K562 treated with DMSO at 1 percent for 24 hours (cell line): Measurements from ENCODE around the gene STAT2. TPM values are rescaled to one million over a fixed set of nuclear protein-coding genes. Genes with fewer than 3 reads are reported as not detected.

Source experiments
- total RNA-seq: library from RNA; unstranded; fragments of 300-600 nt; gene quantifications from 2 replicates; pipeline ENCODE4 v1.2.3, GENCODE V29; 2022; ENCODE audit warnings: low read depth; ENCODE audit not compliant: insufficient read depth

The STAT2 gene
- total RNA-seq, result 52.4 and 61.2 TPM in 2 replicates

DNA sequence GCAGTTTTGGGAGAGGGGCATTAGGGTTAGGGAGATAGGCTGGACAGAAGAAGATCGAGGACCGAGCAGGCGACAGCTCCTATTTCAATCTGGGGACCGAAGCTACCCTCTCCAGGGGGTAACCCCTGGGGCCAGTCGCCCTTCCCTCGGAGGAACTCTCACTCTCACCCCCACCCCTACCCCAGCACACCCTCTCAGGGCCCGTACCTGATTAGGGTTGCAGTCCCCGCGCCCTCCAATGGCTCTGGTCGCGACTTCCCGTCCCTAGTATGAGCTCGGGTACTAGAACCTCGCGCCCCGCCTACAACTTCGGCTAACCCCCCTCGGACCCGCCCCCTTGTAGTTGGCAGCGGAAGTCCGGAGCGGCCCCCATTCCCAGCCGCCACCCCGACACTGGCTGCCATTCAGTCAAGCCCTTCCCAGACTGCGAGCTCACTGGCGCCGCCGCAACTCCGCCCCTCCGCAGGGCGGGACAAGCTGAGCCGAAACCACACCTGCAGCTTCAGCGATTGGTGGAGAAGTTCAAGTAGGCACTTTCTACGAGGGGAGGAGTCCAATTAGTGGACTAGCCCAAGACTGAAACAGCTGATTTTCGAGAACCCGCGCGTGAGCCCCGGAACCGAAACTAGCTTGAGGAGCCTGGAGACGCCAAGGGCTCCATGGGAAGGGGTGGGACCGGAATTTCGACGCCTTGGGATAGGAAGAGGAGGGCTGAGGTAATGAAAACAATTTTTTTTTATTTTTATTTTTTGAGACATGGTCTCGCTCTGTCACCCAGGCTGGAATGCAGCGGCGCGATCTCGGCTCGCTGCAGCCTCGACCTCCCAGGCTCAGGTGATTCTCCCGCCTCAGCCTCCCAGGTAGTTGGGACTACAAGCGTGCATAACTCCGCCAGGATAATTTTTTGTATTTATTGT is at the start of gene STAT2:
Gene STAT2, minus strand, starts transcription at position 257 of the 917 bp plus-strand sequence. CDS start 3,536 bp downstream, outside the sequence.

DNA sequence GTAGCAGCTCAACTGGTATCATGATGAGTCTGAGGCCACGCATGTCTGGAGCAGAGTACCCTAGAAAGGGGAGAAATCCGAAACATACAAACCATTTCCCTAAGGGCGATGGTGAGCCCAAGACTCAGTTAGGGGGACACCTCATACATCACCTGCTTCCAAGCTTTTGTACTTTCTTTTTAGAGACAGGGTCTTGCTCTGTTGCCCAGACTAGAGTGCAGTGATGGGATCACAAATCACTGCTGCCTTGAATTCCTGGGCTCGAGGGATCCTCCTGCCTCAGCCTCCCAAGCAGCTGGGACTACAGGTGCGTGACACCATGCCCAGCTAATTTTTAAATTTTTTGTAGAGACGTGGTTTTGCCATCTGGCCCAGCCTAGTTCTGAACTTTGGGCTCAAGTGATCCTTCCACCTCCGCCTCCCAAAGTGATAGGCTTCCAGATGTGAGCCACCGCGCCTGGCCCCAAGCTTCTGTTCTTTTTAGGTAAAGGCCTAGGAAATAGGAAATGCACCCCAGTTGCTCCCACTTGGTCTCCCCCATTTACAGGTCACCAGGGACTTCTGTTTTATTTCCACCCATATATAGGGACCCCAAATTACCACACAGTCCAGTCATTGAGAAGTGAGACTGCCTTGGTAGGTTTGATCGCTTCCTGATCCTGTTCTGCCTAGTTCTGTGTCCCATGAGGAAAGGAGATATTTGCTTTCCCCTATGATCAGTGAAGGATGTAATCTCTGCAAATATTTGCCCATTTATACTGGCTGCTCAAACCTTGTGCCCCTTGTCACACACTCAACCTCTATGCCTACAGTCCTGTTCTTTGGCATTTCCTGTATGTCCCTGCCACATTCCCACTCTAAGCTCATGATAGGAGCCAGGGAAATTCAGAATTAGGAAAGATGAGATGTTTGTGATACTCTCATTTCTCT is 2.5 kb upstream of the STAT2 start, which contains the start of gene APOF:
Gene APOF, minus strand, starts transcription at position 728 of the 930 bp plus-strand sequence. Its CDS starts 112 bp downstream, at position 616.

DNA sequence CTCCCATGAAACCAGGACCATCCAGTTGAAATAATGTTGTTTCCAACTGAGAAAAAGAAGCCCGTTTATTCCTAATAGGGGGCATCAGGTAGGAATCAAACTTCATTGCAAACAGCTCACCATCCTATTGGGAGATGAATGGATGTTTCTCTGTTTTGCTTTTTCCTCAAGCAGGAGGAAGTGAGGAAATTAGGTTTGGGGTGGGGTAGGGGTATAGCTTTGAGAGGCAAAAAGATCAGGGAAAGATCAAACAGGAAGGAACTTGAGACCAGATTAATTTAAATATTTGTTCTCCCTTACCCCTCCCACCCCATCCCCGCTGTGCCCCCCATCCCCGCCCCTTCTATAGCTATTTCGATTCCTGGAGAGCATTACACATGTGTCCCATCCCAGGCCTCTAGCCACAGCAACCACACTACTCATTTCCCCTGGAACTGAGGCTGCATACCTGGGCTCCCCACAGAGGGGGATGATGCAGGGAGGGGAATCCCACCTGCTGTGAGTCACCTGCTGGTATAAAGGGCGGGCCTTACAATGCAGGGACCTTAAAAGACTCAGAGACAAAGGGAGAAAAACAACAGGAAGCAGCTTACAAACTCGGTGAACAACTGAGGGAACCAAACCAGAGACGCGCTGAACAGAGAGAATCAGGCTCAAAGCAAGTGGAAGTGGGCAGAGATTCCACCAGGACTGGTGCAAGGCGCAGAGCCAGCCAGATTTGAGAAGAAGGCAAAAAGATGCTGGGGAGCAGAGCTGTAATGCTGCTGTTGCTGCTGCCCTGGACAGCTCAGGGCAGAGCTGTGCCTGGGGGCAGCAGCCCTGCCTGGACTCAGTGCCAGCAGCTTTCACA is 21.4 kb downstream of the STAT2 start, which contains the start of gene IL23A:
Gene IL23A, plus strand, starts transcription at position 577 of the 850 bp plus-strand sequence. Its CDS starts 161 bp downstream, at position 738.

DNA sequence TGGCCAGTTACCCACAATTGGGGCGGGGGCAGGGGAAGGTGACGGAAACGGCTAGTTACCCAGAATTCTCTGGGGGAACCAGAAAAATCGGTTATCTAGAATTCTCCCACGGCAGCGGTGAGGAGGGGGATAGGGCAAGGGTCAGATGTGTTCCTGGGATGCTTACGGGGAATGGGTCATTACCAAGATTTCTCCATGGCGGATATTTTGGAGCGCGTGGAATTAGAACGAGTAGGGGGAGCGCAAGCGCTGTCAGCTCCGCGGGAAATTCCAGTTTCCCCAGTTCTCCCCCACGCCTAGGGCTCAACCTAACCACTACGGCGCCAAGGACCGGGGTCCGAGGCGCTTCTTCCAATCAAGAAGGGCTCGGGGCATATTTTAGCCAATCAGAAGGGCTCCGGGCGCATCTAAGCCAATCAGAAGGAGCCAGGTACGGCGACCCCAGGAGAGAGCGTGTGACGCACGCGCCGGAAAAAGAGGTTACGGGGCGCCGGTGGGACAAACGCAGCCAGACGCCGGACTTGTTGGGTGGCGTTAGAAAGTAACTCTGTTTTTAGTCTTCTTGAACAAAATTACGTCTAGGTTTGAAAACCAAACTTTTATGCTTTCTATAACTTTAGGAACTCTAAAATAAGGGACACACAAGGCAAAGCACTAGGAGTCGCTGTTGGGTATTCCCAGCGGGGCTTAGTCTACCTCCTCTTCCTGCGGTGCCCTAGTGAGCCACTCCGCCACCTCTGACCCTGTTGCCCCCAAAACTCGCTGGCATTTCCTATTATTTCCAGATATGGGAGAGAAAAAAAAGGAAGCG is 26.0 kb downstream of the STAT2 start, which contains the start of gene PAN2:
Gene PAN2, minus strand, starts transcription at position 322 of the 811 bp plus-strand sequence. CDS start 906 bp downstream, outside the sequence.

DNA sequence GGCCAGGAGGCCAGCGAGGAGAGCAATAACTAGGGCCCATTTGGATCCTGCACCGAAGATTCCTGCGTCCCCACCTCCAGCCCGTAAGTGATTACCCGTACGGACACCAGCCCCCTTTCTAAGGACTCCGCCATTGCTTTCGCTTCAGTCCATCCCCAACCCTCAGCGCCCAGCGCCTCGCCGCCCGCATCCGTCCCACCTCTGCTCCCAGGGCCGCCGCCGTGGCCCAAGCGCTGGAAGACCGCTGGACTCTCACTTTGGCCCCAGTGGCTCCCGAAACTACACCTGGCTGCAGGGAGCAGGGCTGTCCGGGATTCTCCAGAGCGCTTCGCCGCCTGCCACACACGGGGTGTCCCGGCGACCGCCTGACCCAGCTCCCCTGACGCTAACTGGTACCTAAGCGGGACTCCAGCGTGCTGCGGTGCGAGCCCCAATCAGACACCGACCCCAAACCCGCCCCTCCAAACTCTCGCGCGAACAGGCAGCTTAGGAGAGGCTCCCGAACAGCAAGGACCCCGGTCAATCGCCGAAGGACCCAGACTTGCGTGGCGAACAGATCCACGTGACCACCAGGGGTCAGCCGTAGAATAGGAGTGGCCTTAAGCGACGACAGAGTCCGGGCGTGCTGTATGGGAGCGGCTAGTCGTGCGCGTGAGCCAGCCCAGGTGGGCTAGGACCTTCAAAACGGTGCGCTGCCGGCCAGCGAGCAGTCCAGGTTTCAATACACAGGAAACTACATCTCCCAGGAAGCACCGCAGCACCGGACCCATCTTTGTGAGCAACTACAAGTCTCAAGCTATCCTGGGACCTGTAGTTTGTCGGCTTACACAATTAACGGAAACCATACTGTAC is 44.1 kb downstream of the STAT2 start, which contains the start of gene CNPY2:
Gene CNPY2, minus strand, starts transcription at position 367 of the 852 bp plus-strand sequence. CDS start 771 bp downstream, outside the sequence.

DNA sequence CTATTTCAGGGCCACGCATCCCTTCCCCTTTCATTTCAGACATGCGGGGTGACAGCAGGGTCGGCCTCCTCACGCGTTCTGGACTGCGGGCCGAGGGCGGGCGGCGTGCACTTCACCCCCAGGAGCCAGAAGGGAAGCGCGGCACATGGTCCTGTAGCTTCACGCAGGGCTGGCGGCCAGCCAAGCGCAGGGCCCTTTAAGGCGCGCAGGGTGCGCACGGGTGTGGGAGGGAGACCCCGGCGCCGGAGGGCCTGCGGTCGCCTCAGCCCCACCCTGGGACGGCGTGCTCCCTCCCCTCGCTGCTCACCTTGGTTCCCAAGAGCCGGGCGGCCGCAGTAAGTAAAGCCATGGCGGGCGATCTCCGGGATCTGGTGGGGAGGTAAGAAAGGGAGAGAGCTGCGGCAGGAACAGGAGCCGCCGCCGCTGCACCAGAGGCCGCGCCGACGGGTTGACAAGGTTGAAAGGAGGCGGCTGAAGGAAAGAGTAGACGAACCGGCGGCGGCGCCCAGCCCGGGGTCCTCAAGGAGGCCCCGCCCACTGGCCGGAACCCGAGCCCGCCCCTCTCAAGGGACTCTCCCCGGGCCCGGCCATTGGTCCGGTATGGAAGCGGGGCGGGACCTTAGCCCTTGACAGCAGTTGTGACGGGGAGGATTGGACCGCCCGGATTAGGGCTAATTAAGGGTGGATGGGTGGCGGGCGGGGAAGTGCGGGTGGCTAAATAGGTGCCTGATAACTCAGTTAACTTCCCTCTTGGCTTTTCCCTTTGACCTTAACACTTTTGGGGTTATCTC is 59.9 kb downstream of the STAT2 start, which contains the start of gene CS:
Gene CS, minus strand, starts transcription at position 478 of the 791 bp plus-strand sequence. Its CDS starts 129 bp downstream, at position 349.

Other genes with a start within 250 kb of the STAT2 start
- 3,973 and 4,172 TPM in 2 replicates for gene RPL41, start 243.5 kb downstream of the STAT2 start, total RNA-seq
- gene ZC3H10, start 241.8 kb downstream of the STAT2 start, total RNA-seq, result 3.5 and 4.6 TPM in 2 replicates
- gene ESYT1, start 231.8 kb downstream of the STAT2 start, total RNA-seq, result 146 and 181 TPM in 2 replicates
- gene MYL6B, start 207.5 kb downstream of the STAT2 start, total RNA-seq, result 42.6 and 50.4 TPM in 2 replicates
- 963 and 965 TPM in 2 replicates for gene MYL6, start 201.7 kb downstream of the STAT2 start, total RNA-seq
- gene SMARCC2, start 170.6 kb downstream of the STAT2 start, total RNA-seq, result 75.9 and 76.4 TPM in 2 replicates
- 50.0 and 51.1 TPM in 2 replicates for gene RNF41, start 138.2 kb downstream of the STAT2 start, total RNA-seq
- gene NABP2, start 135.8 kb downstream of the STAT2 start, total RNA-seq, result 47.7 and 52.8 TPM in 2 replicates
- gene SLC39A5, start 130.1 kb downstream of the STAT2 start, total RNA-seq, result not detected in 2 replicates
- gene ANKRD52, start 101.7 kb downstream of the STAT2 start, total RNA-seq, result 28.5 and 29.8 TPM in 2 replicates
- gene COQ10A, start 93.2 kb downstream of the STAT2 start, total RNA-seq, result 46.4 and 47.3 TPM in 2 replicates
- 151 and 158 TPM in 2 replicates for gene CS, start 59.8 kb downstream of the STAT2 start, total RNA-seq
- gene CNPY2, start 44.1 kb downstream of the STAT2 start, total RNA-seq, result 88.9 and 95.2 TPM in 2 replicates
- gene PAN2, start 26.1 kb downstream of the STAT2 start, total RNA-seq, result 29.3 and 34.1 TPM in 2 replicates
- gene IL23A, start 21.2 kb downstream of the STAT2 start, total RNA-seq, result 15.3 and 19.8 TPM in 2 replicates
- not detected in 2 replicates for gene APOF, start 2.8 kb upstream of the STAT2 start, total RNA-seq
- 42.8 and 43.4 TPM in 2 replicates for gene TIMELESS, start 89.3 kb upstream of the STAT2 start, total RNA-seq
- gene MIP, start 94.5 kb upstream of the STAT2 start, total RNA-seq, result not detected in 2 replicates
- gene SPRYD4, start 108.5 kb upstream of the STAT2 start, total RNA-seq, result 1.1 and 1.4 TPM in 2 replicates
- gene GLS2, start 128.1 kb upstream of the STAT2 start, total RNA-seq, result 0.29 TPM in 1 of 2 replicates, not detected in the other
- 0.86 and 2.5 TPM in 2 replicates for gene RBMS2, start 161.7 kb upstream of the STAT2 start, total RNA-seq